GM19324 (cell line): ENCODE results near the gene ST6GALNAC6.

ENCODE experiments used
- ATAC-seq: cut with Tn5 transposase; IDR thresholded peaks from one replicate; pipeline ENCODE4 v1.9.1; 2021; ENCODE audit warnings: mild to moderate bottlenecking, moderate library complexity; ENCODE audit not compliant: unreplicated experiment, low FRiP score

Gene ST6GALNAC6, protein sequence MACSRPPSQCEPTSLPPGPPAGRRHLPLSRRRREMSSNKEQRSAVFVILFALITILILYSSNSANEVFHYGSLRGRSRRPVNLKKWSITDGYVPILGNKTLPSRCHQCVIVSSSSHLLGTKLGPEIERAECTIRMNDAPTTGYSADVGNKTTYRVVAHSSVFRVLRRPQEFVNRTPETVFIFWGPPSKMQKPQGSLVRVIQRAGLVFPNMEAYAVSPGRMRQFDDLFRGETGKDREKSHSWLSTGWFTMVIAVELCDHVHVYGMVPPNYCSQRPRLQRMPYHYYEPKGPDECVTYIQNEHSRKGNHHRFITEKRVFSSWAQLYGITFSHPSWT

DNA sequence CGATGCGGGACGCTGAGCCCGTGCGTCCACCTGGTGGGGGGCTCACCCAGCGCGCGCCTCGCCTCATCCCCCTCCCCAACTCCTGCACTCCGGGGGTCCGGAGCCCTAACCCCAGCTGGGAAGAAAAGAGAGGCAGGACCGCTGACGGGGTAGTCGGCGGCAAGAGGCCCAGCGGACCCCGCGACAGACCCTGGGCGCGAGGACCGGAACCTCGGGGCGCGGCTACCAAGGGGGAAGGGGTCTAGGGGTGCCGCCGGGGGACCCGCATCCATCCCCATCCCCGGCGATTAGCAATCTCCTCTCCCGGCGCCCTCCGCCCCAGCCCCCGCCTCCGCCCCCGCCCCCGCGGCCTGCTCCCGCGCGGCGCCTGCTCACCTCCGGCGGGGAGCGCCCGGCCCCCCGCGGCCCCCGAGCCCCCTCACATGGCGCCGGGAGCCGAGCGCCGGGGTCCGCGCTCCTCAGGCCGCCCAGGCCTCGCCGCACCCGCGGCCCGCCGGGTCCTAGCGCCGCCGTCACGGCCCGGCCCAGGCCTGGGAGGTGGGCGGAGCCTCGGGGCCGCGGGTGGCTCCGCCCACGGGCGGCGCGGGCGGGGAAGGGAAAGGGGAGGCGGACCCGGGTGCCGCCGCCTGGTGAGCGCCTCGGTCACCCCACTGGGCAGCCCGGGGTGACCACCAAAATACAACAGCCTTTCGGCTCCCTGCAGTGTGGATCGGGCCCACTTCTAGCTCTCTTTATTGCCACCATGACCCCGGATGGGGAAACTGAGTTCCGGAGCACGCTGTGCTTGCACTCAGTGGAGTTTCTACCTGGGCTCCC, at the start of gene ST6GALNAC6:
ST6GALNAC6 (minus strand) TSS at position 476 of the 816 bp plus-strand sequence. CDS start 1,622 bp downstream, outside the sequence.
- ATAC-seq: peak; percentile 52

DNA sequence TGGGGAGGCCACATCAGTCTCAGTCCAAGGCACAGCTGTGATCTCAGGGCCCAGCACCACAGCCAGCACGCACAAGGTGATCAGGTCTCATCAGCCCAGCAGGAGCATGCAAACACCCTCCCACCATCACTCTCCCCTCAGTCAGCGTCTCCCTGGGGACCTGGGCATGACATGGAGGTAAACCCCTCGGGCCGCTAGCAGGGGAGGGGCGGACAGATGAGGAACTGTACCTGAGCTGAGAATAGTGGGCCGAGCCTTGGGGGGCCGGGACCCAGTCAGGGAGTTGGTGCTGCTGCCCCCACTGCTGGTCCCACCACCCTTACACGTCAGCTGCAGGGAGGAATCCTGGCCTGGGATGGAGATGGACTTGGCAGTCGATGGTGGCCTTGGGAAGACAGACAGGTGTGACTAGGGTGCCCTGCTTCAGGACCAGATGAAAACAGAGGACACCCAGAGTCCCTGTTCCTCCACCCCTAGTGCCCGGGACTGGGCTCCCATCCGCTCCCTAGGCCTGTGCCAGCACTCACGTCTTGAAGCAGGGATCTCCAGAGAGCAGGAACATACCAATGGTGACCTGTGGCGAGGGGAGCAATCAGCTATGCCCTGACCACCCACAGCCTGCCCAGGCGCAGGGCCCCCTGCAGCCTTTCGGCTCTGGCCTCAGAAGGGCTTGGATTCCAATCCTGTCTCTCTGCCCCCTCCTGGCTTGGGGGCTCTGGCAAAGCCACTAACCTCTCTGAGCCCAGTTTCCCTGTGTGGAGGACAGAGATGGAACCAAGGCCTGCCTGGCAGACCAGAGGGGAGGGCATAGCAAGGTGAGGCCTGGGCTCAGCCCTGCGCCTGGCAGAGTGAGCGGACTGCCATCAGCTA, 48.7 kb upstream of the ST6GALNAC6 start:
- ATAC-seq: no peak

DNA sequence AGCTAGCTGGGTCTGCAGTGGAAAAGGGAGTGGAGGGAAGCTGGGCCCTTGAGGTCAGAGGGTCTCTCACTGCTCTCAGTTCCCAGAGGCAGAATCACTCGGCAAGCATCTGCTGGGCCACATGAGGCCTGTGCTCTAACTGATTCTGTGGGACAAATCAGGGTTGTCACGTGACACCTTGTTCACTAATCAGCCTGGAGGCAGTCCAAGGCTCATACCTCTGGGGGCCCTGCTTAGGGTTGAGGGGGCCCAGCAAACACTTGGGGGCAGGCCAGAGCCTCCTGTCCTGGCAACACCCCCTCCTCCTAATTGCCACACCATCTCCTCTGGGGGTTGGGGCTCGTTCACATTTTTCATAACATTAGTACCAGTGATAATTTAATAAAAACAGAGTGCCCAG, 47.3 kb upstream of the ST6GALNAC6 start:
- no peak for ATAC-seq

DNA sequence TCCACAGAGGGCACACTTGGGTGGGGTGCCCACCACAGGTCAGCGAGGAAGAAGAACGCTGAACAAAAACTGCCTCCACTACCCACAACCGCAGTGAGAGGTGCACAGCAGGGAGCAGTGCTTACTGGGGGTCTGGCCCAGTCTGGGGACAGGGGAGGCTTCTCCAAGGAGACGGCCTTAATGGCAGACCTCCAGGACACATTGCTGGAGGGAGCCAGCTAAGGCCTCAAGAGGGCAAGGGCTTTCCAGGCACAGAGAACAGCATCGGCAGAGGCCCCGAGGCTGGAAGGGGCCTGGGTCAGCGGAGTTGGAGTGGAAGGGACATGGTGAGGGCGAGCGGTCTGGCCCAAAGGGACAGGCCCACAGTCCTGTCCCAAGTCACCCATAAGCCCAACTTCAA, 46.5 kb upstream of the ST6GALNAC6 start:
- ATAC-seq: no peak

DNA sequence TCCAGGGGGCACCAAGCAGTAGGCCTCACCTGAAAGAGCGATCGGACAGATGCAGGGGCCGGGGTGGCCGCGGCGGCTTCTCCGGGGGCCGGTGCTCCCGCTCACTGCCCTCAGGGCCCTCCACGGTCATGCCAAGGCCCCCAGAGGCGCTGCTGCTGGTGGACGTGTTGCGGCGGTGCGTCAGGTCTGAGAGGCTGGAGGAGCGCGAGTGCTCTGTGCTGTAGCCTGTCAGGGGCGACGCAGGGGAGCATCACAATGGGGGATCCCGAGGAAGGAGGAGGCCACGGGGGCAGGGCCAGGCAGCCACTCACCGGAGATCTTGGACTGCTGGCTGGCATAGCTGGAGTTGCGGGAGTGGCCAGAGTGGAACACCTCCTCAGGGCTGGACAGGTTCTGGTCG, 45.9 kb upstream of the ST6GALNAC6 start:
- ATAC-seq: no peak

DNA sequence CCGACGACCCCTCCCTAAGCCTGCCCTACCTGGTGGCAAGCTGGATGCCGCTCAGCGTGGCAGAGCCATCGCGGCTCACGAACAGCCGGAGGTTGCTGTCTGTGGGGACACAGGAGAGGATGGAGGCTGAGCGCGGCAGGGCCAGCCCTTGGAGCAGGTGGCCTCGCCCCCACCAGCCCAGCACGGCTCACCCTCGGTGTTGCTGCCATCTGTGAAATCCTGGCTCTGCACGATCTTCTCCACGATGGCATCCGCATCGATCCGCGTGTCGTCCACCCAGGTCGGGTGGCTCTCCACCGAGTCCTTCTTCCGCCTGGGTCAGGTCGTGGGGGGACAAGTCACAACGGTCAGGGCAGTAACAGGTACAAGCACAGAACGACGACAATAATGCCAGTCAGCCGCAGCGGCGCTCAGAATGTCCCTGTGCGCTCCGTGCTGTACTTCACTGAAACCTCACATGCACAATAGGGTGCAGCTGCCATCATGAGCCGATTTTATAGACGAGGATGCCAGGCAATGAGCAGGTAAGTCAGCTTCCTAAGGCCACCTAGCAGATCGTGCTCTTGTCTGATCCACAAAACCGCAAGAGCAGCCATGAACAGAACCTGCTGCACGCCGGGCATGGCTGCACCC, 45.3 kb upstream of the ST6GALNAC6 start:
- no peak for ATAC-seq

DNA sequence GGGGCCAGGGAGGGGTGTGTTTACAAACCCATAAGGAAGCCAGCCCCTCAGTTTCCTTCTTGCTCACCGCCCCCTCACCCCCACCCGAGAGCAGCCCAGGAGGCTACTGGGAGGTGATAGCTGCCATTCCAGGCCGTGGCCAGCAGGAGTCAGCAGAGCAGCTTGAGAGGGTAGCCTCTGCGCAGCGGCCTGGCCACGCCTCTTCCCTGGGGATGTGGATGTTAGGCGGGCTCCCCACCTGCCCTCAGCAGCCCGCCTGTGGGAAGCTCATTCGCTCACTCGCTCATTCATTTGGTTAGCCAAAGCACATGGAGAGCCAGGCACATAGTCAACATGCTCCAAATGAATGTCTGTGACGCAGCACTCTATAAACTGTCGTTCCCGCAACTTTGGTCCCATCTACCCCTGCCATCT, 44.3 kb upstream of the ST6GALNAC6 start:
- ATAC-seq: no peak

DNA sequence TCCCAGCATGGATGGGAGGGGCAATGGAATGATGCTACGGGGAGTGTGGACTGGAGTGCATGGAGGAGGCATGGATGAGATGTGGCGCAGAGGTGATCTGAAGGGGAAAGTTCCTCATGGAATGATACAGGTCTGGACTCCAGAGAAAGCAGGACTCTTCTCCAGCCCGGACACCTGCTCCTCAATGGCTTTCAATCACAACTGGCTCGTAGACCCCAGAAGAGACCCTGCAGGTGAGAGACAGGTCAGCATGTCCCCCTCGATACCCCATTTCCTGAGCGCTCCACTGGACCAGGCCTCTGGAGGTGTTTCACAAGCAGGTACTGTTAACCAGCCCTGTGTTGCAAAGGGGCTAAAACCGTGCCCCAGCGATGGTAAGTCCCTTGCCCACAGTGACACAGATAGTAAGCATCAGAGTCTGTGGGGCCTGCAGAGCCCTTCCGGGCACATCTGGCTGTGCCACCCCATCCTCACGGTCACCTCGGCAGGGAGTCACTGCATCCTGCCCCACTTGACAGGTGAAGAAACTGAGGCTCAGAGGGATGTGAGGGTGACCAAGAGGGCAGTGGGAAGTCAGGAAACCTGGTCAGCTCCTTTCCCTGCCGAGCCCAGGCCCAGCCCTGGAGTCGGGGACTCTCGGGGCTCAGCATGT, 43.7 kb upstream of the ST6GALNAC6 start:
- no peak for ATAC-seq

DNA sequence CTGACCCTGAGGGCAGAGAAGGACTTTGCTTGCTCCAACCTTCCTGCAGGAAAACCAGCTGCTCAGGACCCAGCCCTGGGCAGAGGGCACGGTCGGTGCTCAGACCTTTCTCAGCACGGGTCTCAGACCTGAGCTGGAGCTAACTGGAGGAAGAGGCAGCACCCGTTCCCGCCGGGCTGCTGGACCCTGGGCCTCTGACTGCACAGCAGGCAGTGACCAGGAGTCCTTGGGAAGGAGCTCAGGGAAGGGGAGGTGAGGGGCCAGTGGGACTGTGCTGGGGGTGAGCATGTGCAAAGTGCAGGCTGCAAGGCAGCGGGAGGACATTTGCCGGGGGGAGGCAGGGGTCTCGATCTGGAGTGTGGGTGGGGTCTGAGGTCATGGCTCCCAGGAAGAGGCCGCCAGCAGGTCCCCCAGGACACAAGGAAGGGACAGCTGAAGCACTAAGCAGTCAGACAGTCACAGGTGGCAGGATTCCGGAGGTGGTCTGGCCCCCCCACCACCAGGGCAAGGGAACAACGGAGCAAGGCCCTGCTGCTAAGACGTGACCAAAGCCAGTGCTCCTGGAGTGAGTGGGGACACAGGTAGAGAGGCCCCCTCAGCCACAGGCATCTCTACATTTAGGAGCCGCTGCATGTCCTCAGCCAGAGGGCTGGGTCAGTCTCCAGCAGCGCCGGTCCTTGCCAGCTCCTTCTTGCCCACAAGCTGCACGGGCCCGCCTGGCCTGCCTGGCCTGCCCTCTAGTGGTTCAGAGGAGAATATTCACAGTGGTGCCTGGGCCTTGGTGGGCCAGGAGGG, 43.0 kb upstream of the ST6GALNAC6 start:
- ATAC-seq: no peak

DNA sequence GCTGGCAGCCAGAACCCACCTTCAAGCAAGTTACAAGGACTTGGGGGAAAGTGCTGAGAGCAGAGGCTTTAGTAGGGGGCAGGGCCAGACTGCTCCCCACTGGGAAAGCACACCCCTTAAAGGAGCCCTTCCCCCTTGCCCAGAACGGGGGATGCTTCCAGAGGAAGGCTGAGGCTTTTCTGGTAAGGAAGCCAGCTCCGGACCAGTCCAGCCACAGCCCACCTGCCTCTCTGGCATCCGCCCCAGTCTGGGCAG, 42.5 kb upstream of the ST6GALNAC6 start:
- no peak for ATAC-seq

DNA sequence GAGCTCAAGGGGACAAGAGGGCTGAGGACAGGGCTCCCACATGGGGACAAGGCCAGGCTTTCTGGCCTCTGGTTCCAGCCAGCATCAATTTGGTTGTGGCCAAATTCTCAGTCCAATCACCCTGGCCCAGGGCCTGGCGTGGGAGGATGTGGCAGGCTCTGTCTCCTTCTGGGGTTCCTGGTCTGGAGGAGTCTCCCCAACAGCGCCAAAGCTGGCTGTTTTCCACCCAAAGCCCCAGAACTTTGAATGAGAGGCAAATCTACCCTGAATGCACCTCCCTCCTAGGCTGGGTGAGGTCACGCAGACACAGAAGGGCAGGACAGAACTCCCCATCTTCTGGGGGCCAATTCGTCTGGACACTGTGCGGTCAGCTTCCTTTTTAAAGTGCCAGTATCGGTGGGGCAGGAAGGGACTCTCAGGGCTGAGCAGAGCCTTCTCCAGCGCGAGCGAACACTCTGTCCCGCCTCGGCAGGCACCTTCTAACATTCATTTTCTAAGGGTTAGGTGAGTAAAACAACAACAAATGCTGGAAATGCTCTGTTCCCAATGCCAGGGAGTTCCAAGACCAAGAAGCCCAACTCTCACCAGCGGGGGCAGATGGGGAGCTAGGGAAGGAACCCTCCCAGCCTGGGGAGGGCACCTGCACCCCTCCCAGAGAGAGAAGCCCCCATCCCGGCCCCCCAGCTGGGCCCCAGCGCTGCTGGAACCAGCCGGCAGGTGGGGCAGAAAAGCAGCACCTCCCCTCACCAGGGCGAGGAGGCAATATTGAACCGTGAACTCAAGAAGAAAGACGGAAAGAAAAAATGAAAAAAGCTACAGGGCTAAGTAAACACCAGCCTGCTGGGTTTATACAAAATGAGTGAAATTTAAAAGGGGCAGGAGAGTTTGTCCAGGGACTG, 41.9 kb upstream of the ST6GALNAC6 start:
- no peak for ATAC-seq

DNA sequence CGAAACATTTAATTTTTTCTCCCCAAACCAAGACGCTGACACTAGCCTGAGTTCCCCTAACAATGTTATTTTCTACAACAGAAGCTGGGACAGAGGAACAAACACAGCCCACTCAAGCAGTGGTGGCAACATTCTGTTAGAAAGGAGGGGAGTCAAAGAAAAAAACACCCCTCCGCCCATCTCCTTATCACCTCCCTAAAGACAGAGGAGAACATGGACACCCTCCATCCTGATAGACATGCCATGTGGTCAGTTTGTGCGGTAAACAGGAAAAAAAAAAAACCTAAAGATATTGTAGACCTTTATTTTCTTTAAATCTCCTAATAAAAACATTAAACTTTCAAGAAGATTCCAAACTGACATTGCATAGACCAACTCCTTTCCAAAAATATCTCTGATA, 41.2 kb upstream of the ST6GALNAC6 start:
- ATAC-seq: no peak

DNA sequence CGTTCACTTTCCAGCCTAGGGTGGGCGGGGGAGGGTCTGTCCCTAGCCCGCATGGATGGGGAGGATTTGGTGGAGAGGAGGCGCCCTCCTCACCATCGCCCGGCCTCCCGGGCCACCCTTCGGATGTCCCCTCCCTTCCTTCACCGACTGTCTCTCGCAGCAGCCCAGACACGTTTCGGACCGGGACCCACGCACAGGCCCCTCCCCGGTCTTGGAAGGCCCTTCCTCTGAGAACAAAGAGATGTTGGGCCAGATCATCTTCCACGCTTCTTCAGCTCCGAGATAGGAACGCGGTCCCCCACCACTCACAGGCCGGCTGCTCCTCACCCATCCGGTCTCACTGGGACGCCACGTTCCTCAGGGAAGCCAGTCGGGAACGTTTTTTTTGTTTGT, 38.9 kb upstream of the ST6GALNAC6 start:
- no peak for ATAC-seq

DNA sequence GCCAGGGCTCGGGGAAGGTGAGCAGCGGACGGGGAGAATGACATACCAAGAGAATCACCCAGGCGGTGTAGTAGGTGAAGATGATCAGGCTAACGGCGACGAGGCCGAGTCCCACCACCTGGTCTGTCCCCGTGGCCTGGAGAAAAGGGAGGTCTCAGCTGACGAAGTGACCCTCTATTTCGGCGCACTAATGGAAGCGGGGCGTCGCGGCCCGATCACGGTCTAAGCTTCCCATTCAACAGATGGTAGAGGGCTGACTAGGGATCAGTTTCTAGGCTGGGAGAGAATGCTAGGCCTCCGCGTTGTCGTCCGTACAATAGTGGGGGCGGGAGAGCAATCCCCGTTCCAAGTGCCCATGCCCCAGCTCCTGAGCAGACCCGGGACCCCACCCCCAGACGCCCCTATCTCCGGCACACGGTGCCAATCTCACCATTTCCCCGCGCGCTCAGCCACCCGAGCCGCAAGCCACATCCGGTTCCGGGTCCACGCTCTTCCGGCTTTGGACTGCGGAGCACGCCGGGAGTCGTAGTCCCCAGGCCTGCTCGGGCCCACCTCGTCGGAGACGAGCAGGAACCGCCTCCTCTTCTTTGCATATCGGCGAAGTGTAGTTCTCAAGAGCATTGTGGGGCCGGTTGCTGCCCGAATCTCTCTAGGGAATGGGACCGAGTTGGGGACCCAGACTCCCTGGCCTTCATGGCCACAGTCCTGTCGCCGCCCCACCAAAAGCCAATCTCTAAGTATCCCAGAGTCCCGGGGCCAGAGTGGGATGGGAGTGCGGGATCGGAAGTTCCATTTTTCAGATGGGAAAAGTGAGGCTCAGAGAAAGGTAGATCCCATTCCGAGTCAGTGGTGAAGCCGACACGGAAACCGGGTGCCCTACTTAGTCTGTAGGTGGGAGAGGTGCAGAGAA, 38.2 kb upstream of the ST6GALNAC6 start, which contains the start of gene DPM2:
DPM2 (minus strand) TSS at position 467 of the 910 bp plus-strand sequence; CDS start at position 433, 34 bp downstream.
- ATAC-seq: peak; percentile 86

DNA sequence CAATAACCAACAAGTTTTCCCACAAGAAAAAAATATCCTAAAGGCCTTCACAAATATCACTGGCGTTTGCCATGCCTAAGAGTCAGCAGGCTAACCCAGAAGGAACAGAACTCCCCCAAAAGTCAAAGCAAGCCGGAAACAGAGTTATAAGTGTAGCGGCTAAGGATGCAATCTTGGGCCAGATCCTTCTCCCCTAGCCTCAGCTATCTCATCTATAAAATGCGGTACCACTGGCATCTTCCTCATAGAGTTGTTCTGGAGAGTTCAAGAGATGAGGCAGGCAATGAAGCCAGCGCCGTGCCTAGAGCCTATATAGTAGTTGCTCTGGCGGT, 37.6 kb upstream of the ST6GALNAC6 start:
- ATAC-seq: no peak

DNA sequence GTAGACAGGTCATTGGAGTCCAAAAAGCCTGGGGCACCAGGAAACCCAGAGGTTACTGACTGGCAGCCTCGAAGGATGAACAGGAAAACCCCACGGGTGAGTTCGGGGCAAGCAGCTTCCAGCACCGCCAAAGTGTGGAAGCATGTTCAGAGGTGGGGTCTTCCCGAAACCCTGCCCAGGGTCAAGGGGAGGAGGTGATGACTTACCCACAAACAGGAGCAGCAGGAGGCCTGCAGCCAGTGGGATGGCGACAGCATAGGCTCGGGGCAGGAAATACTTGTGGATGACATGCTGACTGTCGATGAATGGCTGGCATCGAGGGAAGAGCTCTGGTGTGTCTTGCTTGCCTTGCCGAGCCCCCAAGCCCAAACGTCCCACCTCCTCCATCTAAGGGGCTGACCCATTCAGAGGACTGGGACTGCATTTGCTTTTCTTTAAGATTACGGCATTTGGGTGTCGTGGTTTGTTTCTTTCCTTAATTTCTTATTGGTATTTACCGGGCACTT, 37.0 kb upstream of the ST6GALNAC6 start:
- ATAC-seq: no peak

DNA sequence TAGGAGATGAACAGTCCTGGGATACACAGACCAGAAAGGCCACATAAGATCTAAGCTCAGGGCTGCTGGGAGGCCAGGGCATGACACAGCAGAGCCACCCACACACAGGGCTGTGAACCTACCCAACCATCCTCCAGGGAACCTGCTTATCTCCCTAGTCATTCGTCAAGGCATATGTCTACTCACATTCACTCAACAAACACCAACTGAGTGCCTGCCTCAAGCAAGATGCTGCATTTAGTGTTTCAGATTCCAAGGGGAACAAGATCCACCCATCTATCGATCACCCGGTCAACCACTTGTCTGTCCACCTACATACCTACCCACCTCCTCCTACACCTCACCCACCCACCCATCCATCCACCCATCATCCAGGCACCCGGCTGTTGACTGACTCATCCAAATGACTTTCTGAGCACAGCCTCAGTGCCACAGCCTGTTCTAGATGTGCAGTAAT, 36.4 kb upstream of the ST6GALNAC6 start:
- ATAC-seq: no peak
